Skin of body (tissue), 2 donors: ENCODE data around the gene MORC2. TPM values are rescaled to one million over a fixed set of nuclear protein-coding genes. Genes with fewer than 3 reads are reported as not detected.

ENCODE experiments used
- DNase-seq: peaks from one replicate; lab custom pipeline; 2025; lab: John Stamatoyannopoulos, UW
- total RNA-seq: library from RNA; depleted of rRNA; stranded (reverse); fragments of >200 nt; gene quantifications from one replicate; pipeline ENCODE4 v1.2.3, GENCODE V29; 2014

MORC2 gene
- total RNA-seq, 1 donor from 2014 or later, result 17.8 TPM

DNA sequence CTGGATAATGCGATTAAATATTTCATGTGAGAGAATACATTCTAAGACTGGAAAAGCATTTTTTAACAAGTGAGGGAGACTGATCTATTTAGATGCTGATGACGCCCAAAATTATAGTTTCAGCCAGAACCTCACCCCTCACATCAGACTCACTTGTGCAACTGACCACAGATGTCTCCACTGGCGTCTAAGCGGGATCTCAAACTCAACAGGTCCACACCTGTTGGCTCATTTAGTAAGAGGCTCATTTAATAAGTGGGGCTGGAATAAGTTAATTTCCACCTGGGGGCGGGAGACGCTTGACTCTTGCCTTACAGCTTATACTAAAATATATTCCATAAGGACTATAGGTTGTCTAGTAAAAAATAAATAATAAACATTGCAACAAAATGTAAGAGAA, 47.5 kb downstream of the MORC2 start:
- DNase-seq, result no peak

DNA sequence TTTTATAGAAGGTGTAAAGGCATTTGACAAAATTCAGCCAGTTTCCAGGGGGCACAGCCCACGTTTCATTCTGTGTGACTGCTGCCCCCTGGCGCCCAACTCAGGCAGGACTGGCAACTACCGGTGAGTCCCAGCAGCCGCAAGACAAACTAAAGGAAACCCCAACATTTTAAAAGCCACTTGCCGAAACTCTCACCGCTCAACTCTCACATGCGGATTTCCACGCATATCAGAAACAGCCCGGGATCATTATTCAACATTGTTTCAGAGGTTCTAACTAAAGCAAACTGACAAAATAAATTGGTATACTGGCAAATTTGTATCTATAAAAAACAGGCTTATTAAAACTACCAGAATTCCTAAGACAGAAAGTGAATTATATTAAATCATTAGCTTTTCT, 48.2 kb downstream of the MORC2 start:
- DNase-seq, result peak; percentile 9

DNA sequence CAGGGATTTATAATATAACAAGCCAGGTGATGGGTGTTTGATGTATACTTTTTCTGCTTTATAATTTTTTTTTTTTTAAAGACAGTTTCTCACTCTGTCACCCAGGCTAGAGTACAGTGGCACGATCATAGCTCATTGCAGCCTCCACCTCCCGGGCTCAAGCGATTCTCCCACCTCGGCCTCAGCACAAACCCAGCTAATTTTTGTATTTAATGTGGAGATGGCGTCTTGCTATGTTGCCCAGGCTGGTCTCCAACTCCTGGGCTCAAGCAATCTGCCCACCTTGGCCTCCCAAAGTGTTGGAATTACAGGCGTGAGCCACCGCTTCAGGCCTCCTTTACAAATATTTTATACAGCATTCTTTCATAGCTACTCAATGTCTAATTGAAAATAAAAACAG, 48.6 kb downstream of the MORC2 start:
- no peak for DNase-seq

DNA sequence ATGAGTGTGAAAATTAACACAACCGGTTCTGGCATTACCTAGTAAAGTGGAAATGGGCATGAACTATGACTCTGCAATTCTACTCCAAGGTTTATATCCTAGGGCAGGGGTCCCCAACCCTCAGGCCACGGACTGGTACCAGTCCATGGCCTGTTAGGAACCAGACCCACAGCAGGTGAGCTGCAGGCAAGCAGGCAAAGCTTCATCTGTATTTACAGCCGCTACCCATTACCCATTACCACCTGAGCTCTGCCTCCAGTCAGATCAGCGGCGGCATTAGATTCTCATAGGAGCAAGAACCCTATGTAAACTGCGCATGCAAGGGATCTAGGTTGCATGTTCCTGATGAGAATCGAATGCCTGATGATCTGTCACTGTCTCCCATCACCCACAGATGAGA, 49.8 kb downstream of the MORC2 start:
- DNase-seq, result no peak

DNA sequence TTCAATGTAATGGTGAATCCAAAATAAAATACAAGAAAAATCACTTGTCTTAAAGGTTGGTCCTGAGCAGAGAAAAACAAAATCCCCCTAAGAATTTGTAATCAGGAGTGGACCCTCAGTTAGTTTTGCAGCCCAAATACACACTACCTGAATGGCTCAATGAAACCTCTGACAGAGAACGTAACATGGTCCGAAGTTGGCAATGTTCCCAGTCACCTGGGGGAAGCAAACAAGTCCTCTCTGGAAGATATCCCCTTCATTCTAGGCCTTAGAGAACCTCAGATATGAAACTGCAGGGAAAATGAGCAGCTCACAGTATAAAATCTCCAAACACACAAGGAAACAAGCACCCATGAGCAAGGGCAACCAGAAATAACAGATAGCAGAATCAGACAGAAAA, 58.2 kb downstream of the MORC2 start:
- no peak for DNase-seq

DNA sequence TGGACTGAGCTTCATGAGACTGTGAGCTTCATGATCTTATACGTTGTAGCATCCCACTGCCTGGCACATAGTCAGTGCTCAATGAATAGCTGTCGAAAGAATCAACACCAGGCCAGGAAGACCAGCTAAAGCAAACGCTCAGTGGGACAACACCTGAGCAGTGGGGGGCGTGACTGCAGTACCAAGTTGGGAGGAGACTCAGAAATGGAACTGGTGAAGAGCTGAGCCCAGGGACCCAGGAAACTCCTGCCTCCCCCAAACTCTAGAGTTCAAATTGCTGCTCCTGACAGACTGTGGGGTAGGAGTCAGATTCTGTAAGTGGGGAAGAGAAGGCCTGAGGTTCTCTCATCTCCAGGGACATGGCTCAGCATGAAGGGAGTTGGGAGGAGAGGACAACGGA, 59.3 kb downstream of the MORC2 start:
- DNase-seq, result no peak

DNA sequence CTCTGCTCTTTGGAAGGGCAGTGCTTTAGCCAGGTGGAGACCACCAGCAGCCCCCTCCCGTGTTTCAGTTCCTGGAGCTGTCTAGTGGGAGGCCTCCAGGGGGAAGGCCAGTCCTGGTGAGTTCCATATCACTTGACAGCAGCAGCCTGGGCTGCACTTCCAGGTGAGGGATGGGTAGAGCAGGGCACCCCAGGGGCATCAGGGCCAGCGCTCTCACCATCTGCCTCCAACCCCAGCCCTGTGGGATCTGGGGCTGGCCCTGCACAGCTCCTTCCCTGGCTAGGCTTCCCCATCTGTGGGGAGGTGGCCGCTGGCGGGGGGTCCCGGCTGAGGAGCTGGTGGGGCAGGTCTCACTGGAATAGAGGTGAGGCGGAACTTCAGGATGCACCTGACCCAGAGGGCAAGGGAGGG, 60.5 kb downstream of the MORC2 start:
- no peak for DNase-seq

DNA sequence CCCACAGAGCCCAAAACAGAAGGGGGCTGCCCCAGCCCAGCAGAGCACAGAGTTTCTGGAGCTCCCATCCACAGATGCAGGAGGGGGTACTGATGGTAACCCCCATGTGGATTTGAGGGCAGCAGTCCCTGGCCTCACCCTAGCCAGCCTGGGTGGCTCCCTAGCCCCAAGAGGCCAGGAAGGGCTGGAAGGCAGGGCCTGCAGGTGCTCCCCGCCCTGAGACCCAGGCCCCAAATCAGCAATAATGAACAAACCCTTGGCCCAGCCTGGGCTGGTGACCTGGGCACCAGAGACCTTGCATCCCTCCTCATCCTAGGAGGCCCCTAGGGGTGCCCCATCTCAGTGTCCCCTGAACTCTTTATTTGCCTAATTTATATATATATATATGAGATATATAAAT, 61.6 kb downstream of the MORC2 start:
- no peak for DNase-seq

DNA sequence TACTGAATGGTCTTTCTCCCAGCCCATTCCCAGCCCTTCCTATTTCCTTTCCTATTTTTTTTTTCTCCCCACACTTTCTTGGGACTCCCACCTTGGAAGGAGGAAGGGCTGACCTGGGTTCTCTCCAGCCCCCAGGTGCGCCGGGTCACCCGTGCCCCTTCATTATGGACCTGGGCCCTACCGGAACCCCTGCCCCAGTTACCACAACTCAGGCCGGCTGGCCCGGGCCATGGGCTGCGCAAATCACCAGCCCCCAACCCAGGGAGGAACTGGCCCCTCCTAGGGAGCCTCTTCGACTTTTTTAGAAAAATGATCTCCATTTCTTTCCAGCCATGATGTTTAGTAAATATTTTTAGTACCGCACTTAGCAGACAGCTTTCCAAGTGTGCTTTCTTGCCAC, 62.2 kb downstream of the MORC2 start:
- no peak for DNase-seq

DNA sequence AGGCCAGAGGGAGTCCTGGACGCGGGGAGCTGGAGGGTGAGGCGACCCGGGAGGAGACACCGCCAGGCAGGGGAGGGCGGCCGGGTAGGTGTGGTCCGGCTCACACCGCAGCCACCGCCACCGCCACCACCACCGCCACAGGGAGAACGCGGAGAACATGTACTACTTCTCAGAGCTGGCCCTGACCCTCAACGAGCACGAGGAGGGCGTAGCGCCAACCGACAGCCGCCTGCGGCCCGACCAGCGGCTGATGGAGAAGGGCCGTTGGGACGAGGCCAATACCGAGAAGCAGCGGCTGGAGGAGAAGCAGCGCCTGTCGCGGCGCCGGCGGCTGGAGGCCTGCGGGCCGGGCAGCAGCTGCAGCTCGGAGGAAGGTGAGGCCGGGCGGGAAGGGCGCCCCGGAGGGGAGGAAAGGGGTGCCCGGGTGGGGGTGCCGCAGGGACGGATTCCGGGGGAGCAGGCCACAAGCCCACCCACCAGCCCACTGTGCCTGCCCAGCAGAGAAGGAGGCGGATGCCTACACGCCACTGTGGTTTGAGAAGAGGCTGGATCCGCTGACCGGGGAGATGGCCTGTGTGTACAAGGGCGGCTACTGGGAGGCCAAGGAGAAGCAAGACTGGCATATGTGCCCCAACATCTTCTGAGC, 62.8 kb downstream of the MORC2 start:
- no peak for DNase-seq

DNA sequence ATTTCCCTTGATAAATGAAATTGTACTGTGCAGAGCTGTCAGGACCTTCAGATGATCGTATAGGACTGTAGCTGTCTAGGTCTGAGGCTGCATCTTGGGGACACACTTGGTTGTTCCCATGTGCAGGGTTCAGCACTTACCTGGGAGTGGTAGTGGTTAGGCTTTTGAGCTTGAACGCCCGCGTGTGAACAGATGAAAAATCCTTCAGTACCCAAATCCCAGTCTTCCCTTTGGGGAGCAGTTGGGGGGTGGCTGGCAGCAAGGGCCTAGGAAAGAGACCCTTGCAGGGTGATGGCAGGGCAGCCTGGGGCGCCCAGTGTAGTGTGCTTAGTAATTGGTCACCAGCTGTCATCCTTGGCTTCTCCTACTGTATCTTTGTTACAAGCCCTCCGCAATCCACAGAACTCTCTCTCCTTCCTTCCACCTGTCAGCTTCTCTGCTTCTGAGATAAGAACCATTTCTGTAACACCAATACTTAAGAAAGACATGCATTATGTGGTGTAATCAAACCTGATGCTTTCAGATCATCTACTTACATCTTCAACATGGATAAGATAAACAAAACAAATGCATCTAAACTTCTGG, 64.6 kb downstream of the MORC2 start:
- DNase-seq, result no peak

DNA sequence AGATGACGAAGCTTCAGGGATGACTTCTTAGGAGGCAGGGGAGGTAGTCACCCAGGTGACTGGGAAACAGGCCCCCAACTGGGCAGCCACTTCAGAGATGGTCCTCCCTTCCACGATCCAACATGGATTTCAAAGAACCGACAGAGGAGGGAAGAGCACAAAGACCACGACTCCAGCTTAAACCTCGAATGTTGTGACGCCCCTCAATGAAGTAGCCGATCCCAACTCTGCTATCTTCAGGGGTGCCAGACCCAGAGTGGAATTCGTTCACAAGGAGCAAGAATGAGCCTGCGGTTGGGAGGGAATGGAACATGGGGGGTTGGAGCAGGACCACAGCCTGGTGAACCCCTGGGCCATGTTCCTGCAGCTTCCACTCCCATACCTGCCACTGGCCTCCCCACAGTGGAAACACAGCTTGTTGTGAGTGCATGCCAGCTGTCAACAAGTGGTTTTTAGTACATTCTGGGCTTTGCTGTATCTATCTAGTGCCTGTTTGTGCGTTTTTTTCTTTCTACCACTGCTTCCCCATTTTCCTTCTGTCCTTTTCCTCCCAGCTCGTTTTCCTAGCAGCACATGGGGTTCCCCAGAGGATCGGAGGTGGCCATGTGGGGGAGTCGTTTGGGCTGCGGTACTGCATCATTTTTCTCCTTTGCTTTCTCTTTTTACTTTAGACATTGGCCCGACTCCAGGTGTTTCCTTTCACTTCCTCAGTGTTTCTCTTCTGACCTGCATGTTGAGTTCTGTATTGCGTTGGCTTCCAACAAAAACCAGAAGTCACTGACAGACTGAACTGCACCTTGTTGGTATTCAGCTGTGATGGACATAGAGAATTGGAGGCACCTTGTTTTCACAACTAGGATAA, 65.8 kb downstream of the MORC2 start:
- DNase-seq, result no peak

DNA sequence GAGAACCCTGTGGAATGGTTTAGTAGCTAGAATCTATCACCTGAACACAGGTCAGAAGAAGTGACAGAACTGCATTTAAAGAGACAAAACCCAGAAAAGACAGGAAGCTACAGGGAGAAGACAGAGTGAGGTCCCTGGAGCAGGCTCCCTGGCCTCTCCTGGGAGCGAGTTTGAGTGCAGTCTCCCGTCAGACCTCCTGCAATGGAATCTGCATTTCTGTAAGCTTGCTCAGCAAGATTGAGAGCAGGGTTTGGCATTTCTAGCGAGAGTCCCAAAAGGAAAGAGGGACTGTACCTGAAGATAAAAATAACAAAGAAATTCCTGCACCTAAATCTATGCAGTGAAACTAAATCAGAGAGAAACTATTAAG, 74.2 kb downstream of the MORC2 start:
- no peak for DNase-seq

DNA sequence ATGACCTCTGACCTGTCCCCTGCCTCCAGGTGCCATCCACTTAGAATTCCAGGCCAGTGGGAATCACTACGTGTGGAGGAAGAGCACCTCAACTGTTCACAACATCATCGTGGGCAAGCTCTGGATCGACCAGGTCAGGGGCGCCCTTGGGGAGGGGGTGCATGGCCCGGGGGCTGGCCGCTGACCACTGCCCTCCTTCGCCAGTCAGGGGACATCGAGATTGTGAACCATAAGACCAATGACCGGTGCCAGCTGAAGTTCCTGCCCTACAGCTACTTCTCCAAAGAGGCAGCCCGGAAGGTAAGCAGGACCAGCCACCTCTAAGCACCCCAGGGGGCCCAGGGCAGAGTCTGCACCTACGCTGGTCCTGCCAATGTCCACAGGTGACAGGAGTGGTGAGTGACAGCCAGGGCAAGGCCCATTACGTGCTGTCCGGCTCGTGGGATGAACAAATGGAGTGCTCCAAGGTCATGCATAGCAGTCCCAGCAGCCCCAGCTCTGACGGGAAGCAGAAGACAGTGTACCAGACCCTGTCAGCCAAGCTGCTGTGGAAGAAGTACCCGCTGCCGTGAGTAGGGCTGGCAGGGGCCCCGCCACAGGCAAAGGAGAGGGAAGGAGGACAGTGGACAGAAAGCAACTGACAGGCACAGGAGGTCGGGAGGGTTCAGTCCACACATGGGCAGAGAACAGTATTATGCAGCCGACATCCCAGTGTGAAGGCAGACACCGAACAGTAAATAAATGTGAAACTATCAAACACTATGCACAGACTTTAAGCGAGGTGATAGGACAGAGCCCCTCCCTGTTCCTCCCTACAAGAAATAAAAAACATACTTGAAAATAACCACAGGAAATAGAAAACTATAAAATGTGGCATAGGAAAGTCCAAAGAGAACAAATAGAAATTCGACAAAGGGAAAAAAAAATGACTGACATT, 74.9 kb downstream of the MORC2 start:
- DNase-seq, result no peak

DNA sequence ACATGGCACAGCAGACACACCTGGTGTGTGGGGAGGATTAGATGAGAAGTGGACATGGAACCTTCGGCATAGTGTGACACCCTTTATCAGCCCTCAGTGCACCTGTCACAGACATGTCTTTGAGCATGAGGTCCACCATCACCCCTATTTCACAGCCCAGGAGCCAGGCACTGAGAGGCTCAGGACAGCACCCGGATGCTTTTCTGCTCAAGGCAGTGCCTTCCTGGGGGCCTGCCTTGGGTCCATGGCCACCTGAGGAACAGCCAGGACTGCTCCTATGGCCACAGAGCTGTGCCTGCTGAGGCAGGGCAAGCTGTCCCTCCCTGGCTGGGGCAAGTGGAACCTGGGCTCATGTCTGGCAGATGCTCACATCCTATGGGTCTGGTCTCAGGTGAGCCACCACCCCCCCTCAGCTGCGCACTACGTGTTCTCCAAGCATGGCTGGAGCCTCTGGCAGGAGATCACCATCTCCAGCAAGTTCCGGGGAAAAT, 75.8 kb downstream of the MORC2 start:
- DNase-seq, result no peak

DNA sequence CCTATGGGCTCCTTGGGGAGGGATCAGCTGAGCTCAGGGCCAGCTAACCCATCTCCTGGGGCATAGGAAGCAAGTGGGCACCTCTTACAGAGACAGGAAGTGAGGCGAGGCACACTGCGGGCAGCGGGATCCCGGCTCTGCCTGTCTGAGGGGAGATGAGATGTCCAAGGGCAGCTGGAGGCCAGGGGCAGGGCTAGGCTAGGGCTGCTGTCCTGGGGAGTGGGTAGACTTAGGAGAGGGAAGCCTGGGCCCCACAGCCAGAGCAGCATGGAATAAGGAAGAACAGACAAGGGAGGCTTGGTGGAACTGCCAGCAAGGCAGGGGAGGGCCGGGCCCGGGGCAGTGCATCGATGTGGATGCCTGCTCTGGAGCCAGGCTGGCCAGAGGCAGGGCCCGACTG, 76.3 kb downstream of the MORC2 start:
- DNase-seq, result no peak

DNA sequence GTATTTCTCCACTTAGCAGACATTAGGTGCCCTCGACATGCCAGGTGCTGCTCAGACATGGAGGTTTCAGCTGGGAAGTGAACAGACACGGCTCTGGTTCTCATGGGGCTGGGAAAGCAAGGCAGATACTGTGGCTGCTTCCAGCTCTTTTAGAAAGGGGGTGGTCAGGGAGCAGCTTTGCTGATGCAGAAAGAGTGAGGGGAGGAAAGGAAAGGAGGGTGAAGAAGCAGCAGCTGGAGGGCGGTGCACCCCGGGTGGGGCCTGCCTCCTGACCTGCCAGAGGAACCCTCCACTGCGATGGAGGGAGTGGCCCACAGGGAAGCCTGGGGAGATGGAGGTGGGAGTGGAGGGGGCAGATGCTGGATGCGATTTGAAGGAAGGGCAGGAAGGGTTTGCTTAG, 76.8 kb downstream of the MORC2 start:
- no peak for DNase-seq

DNA sequence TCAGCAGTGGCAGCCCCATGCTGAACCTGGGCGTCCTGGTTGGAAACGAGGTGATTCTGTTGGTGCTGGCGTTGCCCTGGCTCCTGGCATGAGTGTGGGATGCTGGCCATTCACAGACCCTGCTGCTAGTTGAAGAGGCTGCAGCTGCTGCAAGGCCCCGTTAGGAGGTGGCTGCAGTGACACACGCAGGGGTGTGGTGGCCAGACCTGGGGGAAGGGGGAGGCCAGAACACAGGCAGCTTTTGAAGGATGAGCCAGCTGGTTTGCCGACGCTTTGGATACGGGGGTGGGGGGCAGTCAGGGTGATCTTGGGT, 77.2 kb downstream of the MORC2 start:
- DNase-seq, result no peak

DNA sequence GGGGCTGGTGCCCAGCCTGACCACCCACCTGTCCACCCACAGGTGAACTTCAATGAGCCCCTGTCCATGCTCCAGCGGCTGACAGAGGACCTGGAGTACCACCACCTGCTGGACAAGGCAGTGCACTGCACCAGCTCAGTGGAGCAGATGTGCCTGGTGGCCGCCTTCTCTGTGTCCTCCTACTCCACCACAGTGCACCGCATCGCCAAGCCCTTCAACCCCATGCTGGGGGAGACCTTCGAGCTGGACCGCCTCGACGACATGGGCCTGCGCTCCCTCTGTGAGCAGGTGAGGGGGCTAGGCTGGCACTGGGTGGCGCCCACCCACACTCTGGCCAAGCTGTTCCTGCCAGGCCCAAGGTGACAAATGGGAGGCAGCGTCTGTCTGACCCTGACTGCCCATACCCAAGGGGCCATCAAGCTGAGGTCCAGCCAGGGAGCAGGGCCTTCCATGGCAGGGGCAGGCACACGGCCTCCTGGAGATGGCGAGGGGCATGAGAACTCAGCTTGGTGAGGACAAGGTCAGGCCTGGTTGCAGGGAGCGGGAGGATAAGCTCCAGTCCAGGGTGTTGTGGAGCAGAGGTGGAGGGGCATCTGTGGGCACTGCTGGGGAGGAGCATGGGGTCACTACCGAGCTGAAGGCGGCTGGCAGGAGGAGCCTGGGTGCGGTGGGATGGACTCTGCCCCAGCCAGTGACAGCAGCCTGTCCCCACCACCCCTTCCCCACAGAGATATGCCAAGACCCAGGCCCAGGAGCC, 77.7 kb downstream of the MORC2 start:
- no peak for DNase-seq

DNA sequence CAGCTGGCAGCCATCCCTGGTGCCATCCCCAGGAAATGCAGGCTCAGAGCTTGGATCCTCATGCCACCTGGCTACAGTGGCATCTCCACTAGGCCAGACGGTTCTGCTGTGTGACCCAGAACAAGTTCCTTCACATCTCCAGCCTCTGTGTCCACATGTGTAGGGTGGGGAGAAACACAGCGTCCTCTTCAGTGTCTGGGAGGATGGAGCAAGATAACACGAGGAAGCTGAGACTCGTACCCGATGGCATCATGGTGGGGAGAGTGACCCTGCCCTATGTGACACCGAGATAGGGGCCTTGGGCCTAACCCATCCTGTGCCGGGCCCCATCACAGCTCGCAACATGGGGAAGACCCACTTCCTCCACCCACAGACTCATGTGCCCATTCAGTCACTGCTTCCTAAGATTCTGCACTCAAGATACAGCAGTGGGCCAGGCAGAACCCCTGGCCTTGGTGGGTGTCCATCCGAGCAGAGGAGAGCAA, 78.5 kb downstream of the MORC2 start:
- DNase-seq, result no peak
